Thymus (tissue), 11 donors: Measurements from ENCODE around the gene EML1. TPM values are rescaled to one million over a fixed set of nuclear protein-coding genes. Genes with fewer than 3 reads are reported as not detected.

Experiments used
- DNase-seq, 9 donors: peaks; one replicate each; pipeline ENCODE4 v3.0.0-alpha.2; 2013; ENCODE audit warnings: low spot score in 9 of 9, low read depth in 6 of 9, missing footprints in 1 of 9
- H3K27ac ChIP-seq, 2 donors: one replicate each; pipeline ENCODE4 v1.5.1; 2013; ENCODE audit warnings: control low read depth in 1 of 2, low read depth in 1 of 2, low read length in 1 of 2, mild to moderate bottlenecking in 1 of 2, moderate library complexity in 1 of 2
- H3K27me3 ChIP-seq, 2 donors: one replicate each; pipeline ENCODE4 v1.5.1; 2013; ENCODE audit warnings: low read length in 1 of 2; ENCODE audit not compliant: control insufficient read depth in 2 of 2, insufficient read depth in 1 of 2
- H3K36me3 ChIP-seq, 2 donors: one replicate each; pipeline ENCODE4 v1.5.1; 2013; ENCODE audit warnings: low read length in 1 of 2, mild to moderate bottlenecking in 1 of 2, moderate library complexity in 1 of 2; ENCODE audit not compliant: control insufficient read depth in 2 of 2, insufficient read depth in 2 of 2
- H3K4me1 ChIP-seq, 2 donors: one replicate each; pipeline ENCODE4 v1.5.1; 2013; ENCODE audit warnings: low read length in 2 of 2; ENCODE audit not compliant: control insufficient read depth in 2 of 2, insufficient read depth in 2 of 2
- H3K4me3 ChIP-seq, 2 donors: one replicate each; pipeline ENCODE4 v1.5.1; 2013; ENCODE audit warnings: low read length in 2 of 2, control low read depth in 1 of 2, mild to moderate bottlenecking in 1 of 2
- H3K9me3 ChIP-seq, 2 donors: one replicate each; pipeline ENCODE4 v1.5.1; 2013; ENCODE audit warnings: low read length in 1 of 2, mild to moderate bottlenecking in 1 of 2; ENCODE audit not compliant: control insufficient read depth in 2 of 2, insufficient read depth in 1 of 2
- WGBS: extraction: QIAGEN DNeasy Blood & Tissue Kit; methylation state at CpG from one replicate; pipeline ENCODE4 v1.1.7; 2013; 5-methylcytosine and 5-hydroxymethylcytosine counted together
- polyA plus RNA-seq: library from polyadenylated mRNA; stranded (reverse); fragments of 200-250 nt; gene quantifications from one replicate; pipeline ENCODE4 v1.2.3, GENCODE V29; 2013
- total RNA-seq: library from RNA; stranded (reverse); fragments of 120-200 nt; gene quantifications from one replicate; pipeline ENCODE4 v1.2.4, GENCODE V29; 2013
- donor health status: healthy.

The EML1 gene
- total and polyA plus RNA-seq, 2 donors, result 1.7 to 2.7 TPM

DNA sequence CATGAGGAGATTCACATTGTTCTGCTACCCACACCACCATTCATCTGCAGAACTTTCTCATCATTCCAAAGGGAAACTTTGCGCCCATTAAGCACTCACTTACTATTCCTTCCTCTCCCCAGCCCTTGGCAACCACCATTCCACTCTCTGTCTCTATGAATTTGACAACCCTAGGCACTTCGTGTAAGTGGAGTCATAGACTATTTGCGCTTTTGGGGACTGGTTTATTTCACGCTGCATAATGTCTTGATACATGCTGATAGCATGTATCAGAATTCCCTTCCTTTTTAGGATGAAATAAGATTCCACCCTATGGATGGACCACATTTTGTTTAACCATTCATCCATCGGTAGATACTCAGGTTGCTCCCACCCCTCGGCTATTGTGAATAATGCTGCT, 4.5 kb upstream of the EML1 start:
- Histone ChIP-seq H3K36me3 (no peaks in the 10 kb centered on the region), H3K4me1 (peaks cover 0 to 2% of the 10 kb centered on the region in 2 donors), H3K9me3 (peaks cover 0 to 2% of the 10 kb centered on the region in 2 donors), H3K27ac (no peak overlapping the region), H3K4me3 (no peak overlapping the region), H3K27me3 (peaks cover 25 to 30% of the 10 kb centered on the region in 2 donors)
- WGBS, result 98% methylated on average over 6 of the region's 6 CpGs
- DNase-seq, result no peak

DNA sequence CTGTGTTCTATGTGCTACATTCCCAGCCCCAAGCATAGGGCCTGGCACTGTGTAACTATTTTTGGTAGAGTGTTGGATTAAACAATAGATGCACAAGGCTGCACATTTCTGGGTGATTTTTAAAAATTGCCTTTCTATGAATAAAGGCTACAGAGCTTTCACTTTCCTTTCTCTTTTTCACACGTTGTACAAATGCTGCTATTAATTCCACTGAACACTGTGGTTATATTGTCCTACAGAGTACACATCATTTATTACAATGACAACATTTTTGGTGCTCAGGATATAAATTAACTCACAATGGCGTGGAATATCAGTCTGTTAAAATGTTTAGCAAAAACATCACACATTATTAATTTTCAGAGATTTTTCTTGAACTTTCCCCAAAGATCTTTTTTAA, 3.6 kb upstream of the EML1 start:
- H3K9me3 ChIP-seq, result peaks cover 0 to 2% of the 10 kb centered on the region in 2 donors
- H3K36me3 ChIP-seq, result no peaks in the 10 kb centered on the region
- peaks cover 0 to 3% of the 10 kb centered on the region in 2 donors for H3K4me1 ChIP-seq
- WGBS, result 35% methylated on average over 2 of the region's 2 CpGs
- peaks cover 34 to 38% of the 10 kb centered on the region in 2 donors for H3K27me3 ChIP-seq
- DNase-seq, result no peak
- no peak overlapping the region for H3K27ac ChIP-seq
- H3K4me3 ChIP-seq, result no peak overlapping the region

DNA sequence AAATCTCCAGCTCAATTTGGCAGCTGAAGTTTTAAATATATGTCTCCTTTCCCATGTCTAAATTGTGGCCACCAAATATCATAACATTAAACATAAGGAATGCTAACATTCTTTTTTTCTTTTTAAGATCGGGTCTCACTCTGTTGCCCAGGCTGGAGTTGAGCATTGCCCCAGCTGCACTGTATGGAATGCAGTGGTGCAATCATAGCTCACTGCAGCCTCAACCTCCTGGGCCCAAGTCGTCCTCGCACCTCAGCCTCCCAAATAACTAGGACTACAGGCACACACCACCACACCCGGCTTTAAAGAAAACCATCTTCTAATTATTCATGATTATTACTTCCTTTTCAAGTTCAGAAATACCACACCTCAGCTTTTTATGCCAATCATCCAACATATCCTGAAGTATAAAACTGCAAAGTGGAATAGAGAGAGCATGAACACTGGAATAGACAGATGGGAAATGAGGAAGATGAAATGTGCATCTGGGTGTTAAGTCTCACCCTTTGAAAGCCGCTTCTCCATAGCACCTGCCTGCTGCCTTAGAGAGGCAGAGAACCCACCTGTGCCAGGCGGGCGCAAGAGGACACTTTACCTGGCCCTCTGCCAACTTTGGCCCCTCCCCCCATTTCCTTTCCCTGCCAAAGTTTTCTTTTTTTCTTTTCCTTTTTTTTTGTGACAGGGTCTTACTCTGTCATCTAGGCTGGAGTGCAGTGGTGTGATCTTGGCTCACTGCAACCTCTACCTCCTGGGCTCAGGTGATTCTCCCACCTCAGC, 2.8 kb upstream of the EML1 start:
- Histone ChIP-seq H3K27me3 (peaks cover 38 to 46% of the 10 kb centered on the region in 2 donors), H3K4me3 (no peak overlapping the region), H3K36me3 (no peaks in the 10 kb centered on the region), H3K27ac (no peak overlapping the region), H3K9me3 (peaks cover 0 to 2% of the 10 kb centered on the region in 2 donors), H3K4me1 (peaks cover 0 to 3% of the 10 kb centered on the region in 2 donors)
- WGBS, result 81% methylated on average over 7 of the region's 7 CpGs
- no peak for DNase-seq

DNA sequence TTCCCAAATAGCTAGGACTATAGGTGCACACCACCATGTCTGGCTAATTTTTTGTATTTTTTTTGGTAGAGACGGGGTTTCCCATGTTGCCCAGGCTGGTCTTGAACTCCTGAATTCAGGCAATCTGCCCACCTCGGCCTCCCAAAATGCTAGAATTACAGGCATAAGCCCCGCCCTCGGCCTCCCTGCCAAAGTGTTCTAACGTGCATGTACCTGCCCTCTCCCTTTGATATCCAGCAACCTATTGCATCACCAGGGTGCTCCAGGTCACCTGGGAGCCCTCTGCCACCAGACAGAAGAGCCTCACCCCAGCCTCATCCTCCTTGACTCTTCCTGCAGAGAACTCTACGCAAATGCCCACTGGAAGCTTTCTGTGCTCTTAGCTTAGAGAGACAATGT, 2.2 kb upstream of the EML1 start:
- Histone ChIP-seq H3K9me3 (peaks cover 0 to 2% of the 10 kb centered on the region in 2 donors), H3K36me3 (no peaks in the 10 kb centered on the region), H3K4me1 (peaks cover 0 to 3% of the 10 kb centered on the region in 2 donors), H3K27me3 (peaks cover 43 to 51% of the 10 kb centered on the region in 2 donors), H3K27ac (no peak overlapping the region), H3K4me3 (no peak overlapping the region)
- DNase-seq, result no peak
- 91% methylated on average over 6 of the region's 6 CpGs for WGBS

DNA sequence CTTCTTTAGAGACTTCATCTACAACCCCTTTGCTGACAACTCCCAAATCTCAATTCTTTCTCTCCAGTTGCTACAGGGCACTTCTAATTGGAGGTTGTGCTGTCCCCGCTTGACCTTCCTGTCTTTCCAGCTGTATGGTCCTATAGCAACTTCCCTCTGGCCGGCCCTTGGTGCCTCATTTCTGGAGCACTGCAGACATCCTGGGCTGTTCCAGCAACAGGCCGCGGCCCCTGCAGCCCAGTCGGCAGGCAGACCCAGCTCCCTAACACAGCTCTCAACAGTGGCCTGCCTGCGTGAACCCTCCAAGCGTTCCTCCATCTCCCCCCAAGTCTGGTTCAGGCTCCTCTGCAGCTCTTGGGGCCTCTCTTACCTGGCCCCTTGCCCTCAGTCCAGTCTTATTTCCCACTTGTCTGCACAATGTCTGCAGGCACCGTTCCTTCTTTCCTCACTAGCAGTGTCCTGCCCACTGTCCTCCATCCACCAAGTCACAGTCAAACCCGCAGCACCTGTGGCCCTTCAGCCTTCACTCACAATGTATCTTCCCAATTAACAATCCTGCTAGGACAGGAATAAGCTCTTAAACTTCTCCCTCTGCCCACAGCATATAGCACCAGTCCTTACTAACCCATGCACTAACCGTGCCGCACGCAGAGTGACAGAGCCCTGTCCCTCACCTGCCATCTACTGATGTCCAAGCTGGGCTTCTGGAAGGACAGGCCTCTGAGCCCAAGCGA, 1.6 kb upstream of the EML1 start:
- Histone ChIP-seq H3K36me3 (no peaks in the 10 kb centered on the region), H3K9me3 (peaks cover 0 to 2% of the 10 kb centered on the region in 2 donors), H3K27me3 (peaks cover 43 to 55% of the 10 kb centered on the region in 2 donors), H3K4me1 (peaks cover 0 to 3% of the 10 kb centered on the region in 2 donors), H3K4me3 (no peak overlapping the region), H3K27ac (no peak overlapping the region)
- DNase-seq, result no peak
- 94% methylated on average over 13 of the region's 13 CpGs for WGBS

DNA sequence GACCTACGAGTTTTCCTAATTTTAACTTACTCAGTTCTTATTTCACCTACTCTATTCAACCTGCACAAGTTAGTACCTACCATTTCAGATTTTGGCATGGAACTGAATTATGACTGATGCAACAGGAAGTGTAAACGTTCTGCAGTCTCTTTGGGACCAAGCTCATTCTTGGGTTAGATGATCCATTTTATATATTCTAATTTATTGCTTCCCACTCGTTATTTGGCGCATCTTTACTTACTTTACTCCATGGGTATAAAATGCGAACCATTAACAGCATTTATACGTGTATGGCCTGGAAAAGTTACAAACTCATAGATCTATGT, 1.0 kb upstream of the EML1 start:
- 85% methylated on average over 6 of the region's 6 CpGs for WGBS
- no peak overlapping the region for H3K4me3 ChIP-seq
- peaks cover 43 to 59% of the 10 kb centered on the region in 2 donors for H3K27me3 ChIP-seq
- H3K9me3 ChIP-seq, result peaks cover 0 to 2% of the 10 kb centered on the region in 2 donors
- H3K36me3 ChIP-seq, result no peaks in the 10 kb centered on the region
- DNase-seq, result no peak
- peaks cover 0 to 3% of the 10 kb centered on the region in 2 donors for H3K4me1 ChIP-seq
- H3K27ac ChIP-seq, result no peak overlapping the region

DNA sequence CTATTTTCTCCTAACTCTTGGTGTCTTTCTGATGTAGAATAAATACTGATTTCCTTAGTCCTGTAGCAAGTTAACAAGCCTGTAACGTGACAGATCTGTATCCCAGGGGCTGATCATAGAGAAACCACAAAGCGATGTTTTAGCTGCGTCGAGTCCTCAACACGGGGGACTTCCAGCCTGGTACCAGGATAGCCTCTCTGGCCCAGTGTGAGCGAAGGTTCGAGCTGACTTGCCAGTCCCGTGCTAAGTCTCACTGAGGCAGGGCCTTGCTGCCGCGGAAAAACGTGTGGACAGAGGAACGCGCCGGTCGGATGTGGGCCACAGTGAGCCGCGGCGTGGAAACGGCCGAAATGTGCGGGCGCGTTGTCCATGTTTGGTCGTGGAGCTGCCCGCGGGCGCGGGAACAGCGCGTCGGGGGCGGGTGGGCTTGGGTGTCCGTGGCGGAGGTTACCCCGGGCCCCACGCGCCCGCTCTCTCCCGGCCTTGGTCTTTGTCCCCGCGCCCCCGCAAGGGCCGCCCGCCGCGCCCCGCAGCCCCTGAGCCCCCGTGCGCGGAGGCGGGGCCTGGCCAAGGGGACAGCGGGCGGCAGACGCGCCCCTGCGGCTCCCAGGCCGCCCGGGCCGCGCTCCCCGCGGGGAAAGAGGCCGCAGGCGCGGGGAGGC, 531 bp upstream of the EML1 start:
- WGBS, result 13% methylated on average over 65 of the region's 65 CpGs

DNA sequence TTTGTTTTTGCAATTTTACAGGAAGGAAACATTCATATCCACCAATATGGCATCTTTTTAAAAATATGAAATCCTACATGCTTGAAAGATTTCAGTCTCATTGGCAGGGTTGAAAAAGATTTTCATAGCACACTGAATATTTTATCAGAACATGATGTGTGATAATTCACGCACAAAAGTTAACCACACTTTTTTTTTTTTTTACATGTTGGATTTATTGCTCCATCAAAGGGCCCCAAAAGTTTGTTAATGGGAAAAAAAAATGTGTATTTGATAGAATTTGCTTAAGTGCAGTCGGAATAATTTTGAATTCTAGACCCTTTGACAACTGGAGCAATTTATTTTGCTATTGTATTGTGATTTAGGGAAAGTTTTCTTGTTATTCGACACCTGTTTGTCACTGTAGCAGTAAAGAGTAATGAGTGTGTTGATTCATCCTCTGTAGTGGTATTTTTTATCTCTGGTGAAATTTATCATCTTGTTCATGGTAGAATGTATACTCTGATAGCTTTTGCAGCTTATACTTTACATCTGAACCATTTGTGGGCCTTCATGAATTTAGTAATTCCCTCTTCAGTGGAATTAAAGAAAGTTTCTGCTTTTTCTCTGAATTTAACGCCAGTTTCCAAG, 1.1 kb downstream of the EML1 start:
- Histone ChIP-seq H3K4me3 (no peak overlapping the region), H3K4me1 (peaks cover 0 to 3% of the 10 kb centered on the region in 2 donors), H3K27me3 (peaks cover 48 to 70% of the 10 kb centered on the region in 2 donors), H3K9me3 (peaks cover 0 to 2% of the 10 kb centered on the region in 2 donors), H3K27ac (no peak overlapping the region), H3K36me3 (no peaks in the 10 kb centered on the region)
- DNase-seq, result no peak
- 61% methylated on average over 4 of the region's 4 CpGs for WGBS

More for the DNA sequence above, 531 bp upstream of the EML1 start:
- Histone ChIP-seq H3K9me3 (peaks cover 0 to 2% of the 10 kb centered on the region in 2 donors), H3K27ac (peak overlapping the region in 1 of 2 donors; percentile 31), H3K36me3 (no peaks in the 10 kb centered on the region), H3K4me1 (peaks cover 0 to 3% of the 10 kb centered on the region in 2 donors), H3K4me3 (peak overlapping the region in 1 of 2 donors; percentile 63), H3K27me3 (peaks cover 46 to 60% of the 10 kb centered on the region in 2 donors)
- peak in 1 of 9 donors; percentile 10 for DNase-seq
